GM12891 (cell line): Measurements from ENCODE around the gene LFNG.

Experiments
- PAX5 ChIP-seq: IDR thresholded peaks from 2 replicates; pipeline ENCODE4 v1.6.1; 2011; ENCODE audit warnings: low read length, moderate library complexity, mild to moderate bottlenecking; ENCODE audit not compliant: insufficient read depth, severe bottlenecking
- POLR2A ChIP-seq: IDR thresholded peaks from 2 replicates; pipeline ENCODE4 v1.6.1; 2011; ENCODE audit warnings: low read depth, low read length, control low read depth
- POLR2AphosphoS5 ChIP-seq: IDR thresholded peaks from 2 replicates; pipeline ENCODE4 v1.6.1; 2011; ENCODE audit warnings: low read depth, low read length, control low read depth
- POU2F2 ChIP-seq: IDR thresholded peaks from 2 replicates; pipeline ENCODE4 v1.6.1; 2011; ENCODE audit warnings: low read depth, mild to moderate bottlenecking, control low read depth, low read length, moderate library complexity
- SPI1 ChIP-seq: IDR thresholded peaks from 2 replicates; pipeline ENCODE4 v1.6.1; 2011; ENCODE audit warnings: low read depth, low read length, control low read depth
- TAF1 ChIP-seq: IDR thresholded peaks from 2 replicates; pipeline ENCODE4 v1.6.1; 2011; ENCODE audit warnings: low read depth, low read length, control low read depth

DNA sequence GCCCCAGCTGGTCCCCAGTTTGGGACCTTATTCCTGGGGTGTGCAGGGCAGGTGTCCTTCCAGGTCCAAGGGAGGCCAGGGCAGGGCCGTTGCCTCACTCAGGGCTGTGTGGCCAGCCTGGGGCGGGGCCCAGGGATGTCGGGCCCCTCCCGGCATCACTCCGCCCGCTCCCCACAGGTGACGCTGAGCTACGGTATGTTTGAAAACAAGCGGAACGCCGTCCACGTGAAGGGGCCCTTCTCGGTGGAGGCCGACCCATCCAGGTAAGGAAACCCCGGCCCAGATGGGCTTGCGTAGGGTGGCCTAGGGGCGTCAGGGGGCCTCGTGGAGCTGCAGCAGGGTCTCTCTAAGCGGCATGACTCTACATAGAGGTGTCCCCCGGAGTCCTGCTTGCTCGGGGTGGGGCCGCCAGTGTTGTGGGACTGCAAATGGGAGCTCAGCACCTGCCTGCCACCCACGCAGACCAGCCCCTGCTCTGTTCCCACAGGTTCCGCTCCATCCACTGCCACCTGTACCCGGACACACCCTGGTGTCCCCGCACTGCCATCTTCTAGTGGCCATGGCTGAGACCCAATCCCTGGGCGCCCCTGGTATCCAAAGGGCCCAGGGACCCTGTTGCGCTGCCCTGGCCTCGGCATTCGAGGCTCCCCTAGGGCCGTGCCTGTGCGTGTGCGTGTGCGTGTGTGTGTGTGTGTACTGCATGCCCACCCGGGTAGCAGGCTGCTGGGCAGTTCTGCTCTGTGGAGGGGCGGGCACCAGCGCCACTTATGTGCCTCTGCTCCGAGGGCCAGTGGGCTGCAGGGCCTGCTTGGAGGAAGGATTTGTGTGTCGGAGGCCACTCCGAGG is 7.3 kb downstream of the LFNG start:
- no peak for TF ChIP-seq TAF1
- no peak for TF ChIP-seq POLR2A
- TF ChIP-seq POLR2AphosphoS5: no peak
- TF ChIP-seq SPI1: no peak
- TF ChIP-seq POU2F2: no peak
- no peak for TF ChIP-seq PAX5
